HUDEP-2 (cell line): ENCODE measurements around the gene CBLB.

ENCODE experiments used
- DNase-seq, 76 experiments: peaks; one replicate each; lab custom pipeline; 2025; ENCODE audit not compliant: unreplicated experiment in 76 of 76; lab: John Stamatoyannopoulos, UW

The CBLB gene

GRCh38 chr3:105868742-105869530 is at the start of gene CBLB:
Gene CBLB, minus strand, starts transcription at chr3:105869012. Its CDS starts 1,435 bp downstream, at chr3:105867577.
- peak; percentile 22 to 95 (median 87) for DNase-seq

DNA sequence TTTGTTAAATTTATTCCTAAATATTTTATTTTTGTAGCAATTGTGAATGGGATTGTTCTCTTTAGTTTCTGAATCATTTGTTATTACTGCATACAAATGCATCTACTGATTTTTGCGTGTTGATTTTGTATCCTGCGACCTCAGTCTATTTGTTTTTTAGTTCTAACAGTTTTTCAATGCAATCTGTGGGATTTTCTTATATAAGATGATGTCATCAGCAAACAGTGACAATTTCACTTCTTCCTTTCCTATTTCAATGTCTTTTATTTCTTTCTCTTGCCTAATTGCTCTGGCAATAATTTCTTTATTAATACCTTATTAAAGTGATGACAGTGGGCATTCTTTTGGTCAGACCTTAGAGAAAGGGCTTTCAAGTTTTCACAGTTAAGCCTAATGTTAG is 48.0 kb upstream of the CBLB start:
- no peak for DNase-seq

- DNase-seq: no peak
Measured at GRCh38 chr3:105915524-105915923, 46.7 kb upstream of the CBLB start.

GRCh38 chr3:105913616-105914015 is 44.8 kb upstream of the CBLB start:
- no peak for DNase-seq

GRCh38 chr3:105912891-105913290 is 44.1 kb upstream of the CBLB start:
- DNase-seq: no peak

GRCh38 chr3:105911496-105911895 is 42.7 kb upstream of the CBLB start:
- DNase-seq: no peak

DNA sequence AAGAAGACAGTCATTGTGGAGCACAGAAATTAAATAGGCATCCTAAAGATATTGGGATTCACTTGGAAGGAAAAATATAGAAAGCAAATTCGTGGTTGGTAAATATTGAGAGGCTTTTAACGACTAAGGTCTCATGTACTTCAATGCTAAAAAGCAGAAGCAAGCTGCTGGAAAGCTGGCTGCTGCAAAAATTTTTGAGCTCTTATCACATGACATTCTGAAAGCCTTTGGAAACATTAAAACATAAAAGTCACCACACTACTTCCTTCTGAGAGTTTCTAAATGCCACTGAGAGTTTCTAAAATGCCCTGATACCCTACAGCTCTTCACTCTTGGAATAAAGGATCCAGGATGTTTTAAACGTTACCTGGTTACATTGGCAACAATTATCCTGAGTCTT is 39.0 kb upstream of the CBLB start:
- no peak for DNase-seq

- DNase-seq: no peak
Measured at GRCh38 chr3:105906836-105907235, 38.0 kb upstream of the CBLB start.

- no peak for DNase-seq
Measured at GRCh38 chr3:105906345-105906744, 37.5 kb upstream of the CBLB start.

DNA sequence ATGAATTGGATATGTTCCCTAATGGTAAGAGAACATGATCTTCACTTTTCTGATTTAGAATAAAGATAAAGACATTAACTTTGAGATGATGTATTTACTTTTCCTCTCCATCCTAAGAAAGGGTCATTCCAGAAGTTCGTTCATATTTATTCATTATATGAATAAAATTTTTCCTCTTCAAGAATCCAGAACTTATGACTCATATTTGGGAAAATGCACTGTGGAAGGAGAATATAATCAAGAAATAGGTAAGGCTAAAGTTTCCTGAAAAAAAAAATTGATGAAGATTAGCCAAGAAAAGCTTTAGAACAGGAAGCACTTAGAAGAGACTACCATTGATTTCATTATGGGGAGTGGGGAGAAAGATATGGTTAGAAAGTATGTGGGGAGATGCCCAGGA is 36.5 kb upstream of the CBLB start:
- no peak for DNase-seq

DNA sequence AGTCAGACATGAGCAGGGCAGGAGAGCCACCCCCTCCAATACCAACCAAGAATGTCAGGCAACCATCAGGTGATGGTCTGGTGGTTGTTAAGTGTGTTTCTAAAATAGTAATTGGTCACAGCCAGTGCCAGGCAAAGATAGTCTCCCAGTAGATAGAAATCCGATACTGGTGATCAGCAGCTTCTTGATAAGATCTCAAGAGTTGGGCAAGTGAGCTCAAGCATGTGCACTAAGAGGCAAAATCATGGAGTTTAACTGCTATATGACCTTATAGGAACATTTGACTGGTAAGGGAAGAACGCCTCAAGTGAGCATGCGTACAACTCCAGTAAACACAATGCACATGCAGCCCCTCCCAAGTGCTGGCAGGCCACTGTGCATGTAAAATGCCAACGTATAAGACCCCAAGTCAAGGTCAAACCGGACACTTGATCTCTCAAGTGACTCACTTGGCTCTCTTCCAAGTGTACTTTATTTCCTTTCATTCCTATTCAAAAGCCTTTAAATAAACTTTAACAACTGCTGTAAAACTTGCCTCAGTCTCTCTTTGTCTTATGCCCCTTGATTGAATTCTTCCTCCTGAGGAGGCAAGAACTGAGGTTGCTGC is 36.0 kb upstream of the CBLB start:
- DNase-seq: no peak

- DNase-seq: no peak
Measured at GRCh38 chr3:105904251-105904650, 35.4 kb upstream of the CBLB start.

DNA sequence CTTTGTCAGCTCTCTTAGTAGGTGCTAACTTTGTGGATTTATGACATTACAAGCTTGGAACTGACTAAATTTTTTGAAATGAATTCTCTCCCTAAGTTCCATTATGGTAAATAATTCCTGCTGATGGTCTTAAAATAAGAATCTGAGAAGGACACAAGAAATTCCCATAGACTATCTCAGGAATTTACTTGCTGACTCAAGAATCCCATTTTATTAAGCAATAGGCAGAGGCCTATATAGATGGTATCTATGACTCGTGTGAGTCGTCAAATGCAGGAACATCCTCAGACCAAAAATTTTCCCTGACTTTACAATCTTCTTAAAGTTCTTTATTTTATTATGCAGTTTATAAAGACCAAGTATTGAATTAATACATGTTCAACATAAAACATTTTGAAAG is 30.7 kb upstream of the CBLB start:
- no peak for DNase-seq

DNA sequence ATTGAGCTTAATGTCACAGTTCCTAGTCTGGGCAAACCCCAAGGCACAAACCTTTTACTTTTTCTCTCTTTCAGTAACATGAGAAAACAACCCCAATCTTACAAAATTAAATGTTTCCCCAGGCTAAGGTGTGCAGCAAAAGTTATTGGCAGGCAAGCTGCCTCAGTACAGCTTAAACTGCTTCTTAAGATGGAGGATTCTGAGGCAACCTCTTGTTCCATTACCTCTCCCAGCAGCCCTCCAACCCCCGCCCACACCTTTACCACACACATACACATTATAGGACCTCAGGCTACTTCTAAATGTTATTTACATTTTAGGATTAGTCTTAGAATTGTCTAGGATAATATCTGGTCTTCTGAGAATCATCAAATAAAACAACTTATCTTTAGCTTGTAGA is 22.3 kb upstream of the CBLB start:
- no peak for DNase-seq

DNA sequence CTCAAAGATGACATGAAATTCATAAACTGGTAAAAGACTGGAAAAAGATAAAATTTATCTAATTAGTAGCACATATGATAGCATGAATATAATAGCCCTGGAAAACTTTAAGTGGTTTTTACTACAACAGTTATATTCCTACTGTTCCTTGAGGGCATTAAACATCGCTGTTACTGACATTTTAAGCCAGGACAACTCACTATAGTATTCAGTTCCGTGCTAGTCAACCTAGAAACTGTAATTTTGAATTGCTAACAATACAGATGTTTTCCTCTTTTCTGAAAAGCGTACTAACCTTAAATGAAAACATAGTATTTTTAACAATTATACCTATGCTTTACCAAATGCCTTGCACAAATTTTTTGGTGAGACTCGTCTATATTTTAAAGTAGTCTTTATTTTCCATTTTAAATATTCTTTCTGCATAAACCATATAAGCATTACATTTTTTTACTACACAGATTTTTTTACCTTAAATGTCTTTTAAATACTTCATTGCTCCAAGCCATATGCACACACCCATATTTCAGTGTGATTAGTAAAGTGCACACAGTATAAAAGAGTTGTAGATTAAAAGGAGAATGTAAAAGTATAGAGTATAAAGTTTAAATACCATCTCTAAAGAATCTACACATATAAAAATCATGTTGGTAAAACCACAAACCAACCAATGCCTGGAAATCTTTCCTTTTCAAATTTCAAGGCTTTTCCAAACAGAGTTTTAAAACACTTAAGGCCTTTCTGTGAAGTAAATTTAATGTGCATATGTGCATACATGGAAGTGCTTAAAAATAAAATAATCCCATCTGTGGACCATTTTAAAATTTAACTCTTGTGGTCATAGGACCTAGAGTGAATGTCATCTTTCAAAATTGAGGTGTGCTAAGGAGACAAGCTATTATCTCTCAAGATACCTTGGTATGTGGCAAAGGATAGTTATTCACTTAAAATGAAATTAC is 20.1 kb upstream of the CBLB start:
- DNase-seq: no peak

DNA sequence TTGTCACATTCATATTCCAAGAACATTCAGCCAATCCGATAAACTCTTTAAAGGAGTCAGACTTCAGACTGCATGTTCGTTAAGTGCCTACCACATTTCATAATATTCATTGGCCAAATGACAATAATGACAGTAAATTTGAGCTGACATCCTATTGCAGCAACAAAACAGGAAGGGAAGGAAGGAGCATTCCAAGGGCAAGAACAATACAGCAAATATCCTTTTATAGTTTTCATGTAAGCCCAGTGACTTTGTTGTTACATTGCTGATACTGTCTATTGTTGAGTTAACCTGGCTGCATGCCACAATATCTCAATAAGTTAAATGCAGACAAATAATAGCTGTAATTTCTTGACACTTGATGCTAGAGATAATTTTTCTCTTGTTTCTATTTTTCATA is 16.4 kb upstream of the CBLB start:
- no peak for DNase-seq

DNA sequence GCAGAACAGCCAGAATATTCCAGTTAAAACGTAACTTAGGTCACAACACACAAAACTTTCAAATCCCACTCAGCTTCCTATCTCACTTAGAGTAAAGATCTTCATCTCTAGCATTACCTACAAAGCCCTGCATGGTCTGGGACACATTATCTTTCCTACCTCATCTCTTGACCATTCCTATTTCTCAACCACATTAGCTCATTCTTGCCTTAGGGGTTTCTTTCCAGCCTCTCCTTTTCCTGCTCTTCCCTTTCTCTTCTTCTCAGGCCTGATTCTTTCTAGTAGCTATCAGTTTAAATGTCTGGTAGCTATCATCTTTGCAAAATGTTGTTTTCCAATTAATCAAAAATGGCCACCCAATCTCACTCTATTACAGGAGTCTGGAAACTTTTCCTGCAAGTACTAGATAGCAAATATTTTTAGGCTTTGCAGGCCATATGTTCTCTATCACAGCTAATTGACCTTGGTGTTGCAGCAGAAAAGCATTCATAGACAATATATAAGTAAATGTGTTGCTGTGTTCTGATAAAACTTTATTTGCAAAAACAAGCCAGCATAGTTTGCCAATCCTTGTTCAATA is 15.1 kb upstream of the CBLB start:
- DNase-seq: no peak

GRCh38 chr3:105880681-105881290 is 12.0 kb upstream of the CBLB start:
- DNase-seq: no peak

DNA sequence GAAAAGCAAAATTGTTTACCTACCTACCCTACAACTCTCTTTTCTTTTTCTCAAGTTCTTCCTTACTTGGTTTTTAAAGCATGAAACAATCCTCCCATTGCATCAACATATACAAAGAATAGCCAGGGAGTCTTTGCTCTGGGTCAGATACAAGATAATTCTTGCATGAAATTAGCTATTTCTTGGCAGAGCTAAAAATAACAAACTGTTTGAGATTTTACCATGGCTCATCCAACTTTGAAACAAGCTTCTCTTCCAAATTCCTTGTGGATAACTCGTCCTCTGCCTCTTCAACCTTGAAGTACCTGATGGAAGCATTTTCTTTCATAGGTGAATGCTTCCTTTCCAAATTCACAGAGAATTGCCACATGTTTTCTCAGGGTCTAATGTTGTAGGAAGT is 9.2 kb upstream of the CBLB start:
- no peak for DNase-seq

DNA sequence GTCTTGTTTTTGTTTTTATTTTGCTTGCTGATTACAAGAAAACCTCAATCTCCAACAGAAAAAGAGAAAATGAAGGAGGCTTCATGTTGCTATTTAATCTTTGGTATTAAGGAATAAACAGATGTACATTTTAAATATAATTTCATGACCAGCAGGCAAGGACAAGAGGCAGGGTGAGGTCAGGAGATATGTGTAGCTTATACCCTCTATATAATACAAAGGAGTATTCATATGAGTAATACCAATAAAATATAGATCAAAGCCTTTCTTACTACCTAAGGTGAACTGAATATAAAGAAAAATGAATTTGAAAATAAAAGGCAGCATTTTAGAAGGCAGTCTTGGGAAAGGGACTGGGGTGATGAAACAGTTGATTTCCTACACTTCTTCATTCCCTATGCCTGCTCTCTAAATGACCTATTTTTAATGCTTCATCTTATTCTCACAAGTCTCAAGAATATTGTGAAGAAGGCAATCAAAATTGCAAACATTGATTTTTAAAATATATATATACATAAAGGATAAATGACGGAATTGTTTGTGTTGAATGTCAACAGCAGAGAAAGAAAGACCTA is 8.6 kb upstream of the CBLB start:
- DNase-seq: no peak
